Sigmoid colon (tissue), 7 donors: ENCODE measurements around the gene OPCML. TPM values are rescaled to one million over a fixed set of nuclear protein-coding genes. Genes with fewer than 3 reads are reported as not detected.

Experiments used
- DNase-seq: peaks from one replicate; pipeline ENCODE4 v3.0.0-alpha.2; 2019
- H3K27ac ChIP-seq, 4 donors: fragments of 200-600 bp; sonication (generic); one replicate each; pipeline ENCODE4 v1.5.1; 2016 to 2019; ENCODE audit warnings: mild to moderate bottlenecking in 1 of 4
- H3K27me3 ChIP-seq, 3 donors: fragments of 200-600 bp; sonication (generic); one replicate each; pipeline ENCODE4 v1.5.1; 2019; ENCODE audit warnings: mild to moderate bottlenecking in 1 of 3
- H3K36me3 ChIP-seq, 4 donors: fragments of 200-600 bp; sonication (generic); one replicate each; pipeline ENCODE4 v1.5.1; 2016 to 2019
- H3K4me1 ChIP-seq, 4 donors: fragments of 200-600 bp; sonication (generic); one replicate each; pipeline ENCODE4 v1.5.1; 2017 to 2019
- H3K4me3 ChIP-seq, 4 donors: fragments of 200-600 bp; sonication (generic); one replicate each; pipeline ENCODE4 v1.5.1; 2017 to 2019; ENCODE audit warnings: mild to moderate bottlenecking in 2 of 4, moderate library complexity in 1 of 4
- H3K9me3 ChIP-seq, 4 donors: fragments of 200-600 bp in 3 of 4; sonication (generic) in 3 of 4; one replicate each; pipeline versions ENCODE4 v1.5.1 to v1.6.1; 2013 to 2019
- EP300 ChIP-seq, 4 donors: sonication (generic); formaldehyde crosslinking; IDR thresholded peaks; one replicate each; pipeline ENCODE4 v1.6.1; 2017; ENCODE audit warnings: antibody characterized with exemption in 4 of 4
- POLR2A ChIP-seq, 2 donors: fragments of 450-650 bp; IDR thresholded peaks; one replicate each; pipeline ENCODE4 v1.6.1; 2016; ENCODE audit warnings: antibody characterized with exemption in 2 of 2, mild to moderate bottlenecking in 2 of 2, moderate library complexity in 2 of 2
- POLR2AphosphoS5 ChIP-seq, 4 donors: sonication (generic); formaldehyde crosslinking; IDR thresholded peaks; one replicate each; pipeline ENCODE4 v1.6.1; 2017; ENCODE audit warnings: antibody characterized with exemption in 4 of 4
- whole genome bisulfite sequencing, 2 donors: extraction: QIAGEN DNeasy Blood & Tissue Kit; methylation state at CpG; one replicate each; pipeline ENCODE4 v1.1.7; 2013; 5-methylcytosine and 5-hydroxymethylcytosine counted together
- intact Hi-C: fragments of 100-400 bp; cut with DNase I; formaldehyde crosslinking; loops from one replicate; pipeline ENCODE4 v1.15.1; 2023
- polyA plus RNA-seq, 3 donors: library from polyadenylated mRNA; stranded (reverse); fragments of 200-250 nt; gene quantifications; one replicate each; pipeline ENCODE4 v1.2.3, GENCODE V29; 2013
- total RNA-seq, 4 donors: library from RNA; depleted of rRNA; stranded (reverse); fragments of >200 nt; gene quantifications; one replicate each; pipeline ENCODE4 v1.1.0, GENCODE V29; 2016
- TF ChIP-seq, protein P1 (sequence below), 4 experiments: fragments of 450-650 bp in 3 of 4; fragments of 200-600 bp in 1 of 4; IDR thresholded peaks; one replicate each; pipeline ENCODE4 v1.5.1; 2016 to 2019; ENCODE audit warnings: antibody characterized with exemption in 4 of 4, mild to moderate bottlenecking in 3 of 4, moderate library complexity in 2 of 4
- donor health status: healthy with polysubstance abuse.
- donor health status: Bipolar disorder and iron deficiency.
- donor health status: healthy.

Gene OPCML
- total and polyA plus RNA-seq, 7 donors, result under 0.01 to 0.14 (median 0.03) TPM; not detected in 4

DNA sequence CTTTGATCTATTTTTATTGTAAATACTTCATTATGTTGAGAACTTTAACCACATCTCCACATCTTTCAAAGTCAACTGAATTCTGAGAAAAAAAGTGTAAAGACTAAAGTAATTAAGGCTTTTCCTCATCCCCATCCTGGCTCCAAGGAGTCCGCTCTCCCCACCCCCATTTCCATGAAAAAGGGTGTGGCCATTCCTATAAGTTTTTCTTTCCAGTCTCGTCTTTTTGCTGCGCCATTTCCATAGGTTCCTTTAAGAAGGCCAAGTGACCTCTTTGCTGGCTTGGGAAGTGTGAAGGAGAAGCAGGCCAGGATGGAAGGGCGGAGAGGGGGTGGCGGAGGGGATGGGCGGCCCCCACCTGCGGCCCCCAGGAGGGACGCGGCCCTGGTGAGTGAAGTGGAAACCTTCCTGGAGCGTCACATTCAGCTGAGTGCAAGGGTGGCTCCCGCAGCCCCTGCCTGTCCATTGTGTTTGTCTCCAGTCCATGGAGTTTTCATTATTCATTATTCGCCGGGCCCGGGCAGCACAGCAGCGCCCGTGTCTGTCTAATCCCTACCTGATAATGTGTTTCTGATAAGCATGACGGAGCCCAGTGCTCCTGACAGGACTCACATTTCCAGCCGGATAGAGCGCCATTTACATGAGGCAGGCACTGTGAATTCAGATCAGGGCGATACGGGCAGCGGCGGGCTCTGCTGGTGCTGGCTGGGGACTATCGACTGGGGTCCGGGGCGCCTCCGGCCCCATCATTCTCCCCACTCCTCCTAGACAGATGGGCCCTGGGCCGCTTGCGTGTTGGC, 739.8 kb downstream of the OPCML start:
- DNase-seq, result no peak
- Histone ChIP-seq H3K4me1 (no peaks in the 10 kb centered on the region), H3K9me3 (no peaks in the 10 kb centered on the region), H3K4me3 (no peak overlapping the region), H3K27me3 (no peaks in the 10 kb centered on the region), H3K27ac (no peak overlapping the region), H3K36me3 (no peaks in the 10 kb centered on the region)
- intact Hi-C loops, result no loop called here
- WGBS, 2 donors, result 57 to 68% methylated on average over 29 of the region's 29 CpGs
- no peak for TF ChIP-seq POLR2AphosphoS5 (IDR thresholded peaks at IDR 0.05)
- TF ChIP-seq POLR2A (IDR thresholded peaks at IDR 0.05), result no peak
- TF ChIP-seq EP300 (IDR thresholded peaks at IDR 0.05), result no peak
- TF ChIP-seq, protein P1, sequence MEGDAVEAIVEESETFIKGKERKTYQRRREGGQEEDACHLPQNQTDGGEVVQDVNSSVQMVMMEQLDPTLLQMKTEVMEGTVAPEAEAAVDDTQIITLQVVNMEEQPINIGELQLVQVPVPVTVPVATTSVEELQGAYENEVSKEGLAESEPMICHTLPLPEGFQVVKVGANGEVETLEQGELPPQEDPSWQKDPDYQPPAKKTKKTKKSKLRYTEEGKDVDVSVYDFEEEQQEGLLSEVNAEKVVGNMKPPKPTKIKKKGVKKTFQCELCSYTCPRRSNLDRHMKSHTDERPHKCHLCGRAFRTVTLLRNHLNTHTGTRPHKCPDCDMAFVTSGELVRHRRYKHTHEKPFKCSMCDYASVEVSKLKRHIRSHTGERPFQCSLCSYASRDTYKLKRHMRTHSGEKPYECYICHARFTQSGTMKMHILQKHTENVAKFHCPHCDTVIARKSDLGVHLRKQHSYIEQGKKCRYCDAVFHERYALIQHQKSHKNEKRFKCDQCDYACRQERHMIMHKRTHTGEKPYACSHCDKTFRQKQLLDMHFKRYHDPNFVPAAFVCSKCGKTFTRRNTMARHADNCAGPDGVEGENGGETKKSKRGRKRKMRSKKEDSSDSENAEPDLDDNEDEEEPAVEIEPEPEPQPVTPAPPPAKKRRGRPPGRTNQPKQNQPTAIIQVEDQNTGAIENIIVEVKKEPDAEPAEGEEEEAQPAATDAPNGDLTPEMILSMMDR (IDR thresholded peaks at IDR 0.05), result no peak

DNA sequence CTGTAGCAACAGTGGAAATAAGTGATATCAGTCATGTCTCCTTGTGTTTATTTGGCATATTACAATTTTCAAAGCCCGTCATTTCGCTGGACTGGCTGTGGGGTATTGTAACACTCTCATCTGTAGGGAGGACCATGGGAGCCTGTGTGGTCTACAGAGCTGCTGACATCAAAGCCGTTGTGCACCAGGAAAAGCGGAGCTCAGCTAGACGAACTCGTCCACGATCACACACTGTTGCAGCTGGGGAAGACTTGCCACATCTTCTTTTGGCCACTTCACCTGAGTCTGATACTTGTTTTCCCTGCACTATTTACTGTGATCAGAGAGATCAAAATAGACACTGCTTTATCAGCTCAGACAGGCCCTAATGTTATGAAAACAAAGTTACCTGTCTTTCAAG, 741.3 kb downstream of the OPCML start:
- H3K4me3 ChIP-seq, result no peak overlapping the region
- H3K36me3 ChIP-seq, result no peaks in the 10 kb centered on the region
- no peak for DNase-seq
- no peaks in the 10 kb centered on the region for H3K4me1 ChIP-seq
- no peak overlapping the region for H3K27ac ChIP-seq
- intact Hi-C loops, result no loop called here
- no peaks in the 10 kb centered on the region for H3K27me3 ChIP-seq
- TF ChIP-seq EP300 (IDR thresholded peaks at IDR 0.05), result no peak
- TF ChIP-seq, protein P1 (IDR thresholded peaks at IDR 0.05), result no peak
- TF ChIP-seq POLR2A (IDR thresholded peaks at IDR 0.05), result no peak
- no peak for TF ChIP-seq POLR2AphosphoS5 (IDR thresholded peaks at IDR 0.05)
- no peaks in the 10 kb centered on the region for H3K9me3 ChIP-seq
- WGBS, 2 donors, result 87 to 88% methylated on average over 7 of the region's 7 CpGs

DNA sequence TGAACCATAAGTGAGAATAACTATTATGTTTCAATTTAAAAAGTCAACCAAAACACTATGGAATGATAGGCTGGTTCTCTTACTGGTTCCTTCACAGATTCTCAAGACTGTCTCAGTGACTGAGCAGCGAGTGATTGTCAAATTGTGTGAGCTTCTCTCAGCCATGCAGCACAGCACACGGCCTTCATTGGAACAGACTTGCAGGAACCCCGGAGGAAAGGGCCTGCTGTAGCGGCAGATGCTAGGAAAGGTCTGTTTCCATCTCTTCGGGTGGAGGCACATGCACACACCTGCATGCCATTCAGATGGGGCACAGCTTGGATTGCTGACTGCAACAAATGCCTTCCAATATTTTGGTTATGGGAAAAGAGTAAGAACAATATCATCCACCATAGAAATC, 741.8 kb downstream of the OPCML start:
- DNase-seq, result no peak
- H3K36me3 ChIP-seq, result no peaks in the 10 kb centered on the region
- WGBS, 2 donors, result 81 to 89% methylated on average over 5 of the region's 5 CpGs
- no peak overlapping the region for H3K4me3 ChIP-seq
- H3K27me3 ChIP-seq, result no peaks in the 10 kb centered on the region
- no peaks in the 10 kb centered on the region for H3K9me3 ChIP-seq
- H3K27ac ChIP-seq, result no peak overlapping the region
- H3K4me1 ChIP-seq, result no peaks in the 10 kb centered on the region
- TF ChIP-seq, protein P1 (IDR thresholded peaks at IDR 0.05), result no peak
- TF ChIP-seq POLR2AphosphoS5 (IDR thresholded peaks at IDR 0.05) (no peak), EP300 (IDR thresholded peaks at IDR 0.05) (no peak), POLR2A (IDR thresholded peaks at IDR 0.05) (no peak)
- intact Hi-C loops, result no loop called here

DNA sequence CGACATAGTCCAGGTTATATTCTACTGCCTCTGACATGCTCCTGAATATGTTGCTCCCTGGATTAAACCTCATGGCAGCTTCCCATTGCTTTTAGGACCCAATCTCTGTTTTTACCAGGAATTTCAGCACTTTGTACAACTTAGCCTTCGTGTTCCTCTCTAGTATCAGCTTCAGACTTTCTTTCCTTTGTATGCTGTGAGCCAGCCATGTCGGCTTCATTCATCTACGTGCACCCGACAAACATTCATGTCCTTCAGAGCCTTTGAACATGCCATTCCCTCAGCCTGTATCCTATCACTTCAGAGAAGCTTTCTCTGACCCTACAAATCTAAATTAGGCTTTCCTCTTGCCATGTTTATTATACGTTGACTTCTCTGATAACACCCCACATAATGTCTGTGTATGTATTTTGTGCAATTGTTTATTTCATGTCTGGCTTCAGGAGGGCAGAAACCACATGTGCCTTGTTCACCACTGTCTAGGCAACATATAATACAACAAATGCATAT, 743.4 kb downstream of the OPCML start:
- intact Hi-C loops, result no loop called here
- 69 to 70% methylated on average over 6 of the region's 6 CpGs for WGBS, 2 donors
- Histone ChIP-seq H3K36me3 (no peaks in the 10 kb centered on the region), H3K9me3 (no peaks in the 10 kb centered on the region), H3K27ac (no peak overlapping the region), H3K4me3 (no peak overlapping the region), H3K27me3 (no peaks in the 10 kb centered on the region), H3K4me1 (no peaks in the 10 kb centered on the region)
- DNase-seq, result no peak
- TF ChIP-seq POLR2AphosphoS5 (IDR thresholded peaks at IDR 0.05) (no peak), EP300 (IDR thresholded peaks at IDR 0.05) (no peak), POLR2A (IDR thresholded peaks at IDR 0.05) (no peak)
- TF ChIP-seq, protein P1 (IDR thresholded peaks at IDR 0.05), result no peak
